HG02610 (cell line): ENCODE data around the gene PDE11A.
A peak's percentile ranks its signal among the peaks of the same experiment; 100 is the strongest.

Experiments used
- ATAC-seq: cut with Tn5 transposase; IDR thresholded peaks from one replicate; pipeline ENCODE4 v1.9.1; 2021; ENCODE audit warnings: mild to moderate bottlenecking, moderate library complexity; ENCODE audit not compliant: unreplicated experiment

Gene PDE11A

DNA sequence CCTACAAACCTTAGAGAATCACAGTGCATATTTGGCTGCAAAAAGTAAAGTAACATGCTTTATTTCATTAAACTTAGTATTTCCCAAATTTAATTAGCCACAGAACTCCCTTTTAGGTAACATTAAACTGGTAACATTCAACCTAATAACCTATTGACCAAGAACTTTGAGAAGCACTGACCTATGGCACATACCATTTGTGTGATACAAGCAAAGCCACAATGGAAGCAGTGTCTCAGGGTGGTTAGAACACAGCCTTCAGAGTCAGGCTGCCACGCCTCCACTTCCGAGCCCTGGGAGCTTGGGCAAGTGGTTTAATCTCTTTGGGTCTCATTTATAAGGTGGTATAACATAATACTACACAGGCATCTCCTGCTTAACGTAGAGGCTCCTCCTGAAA, 301.4 kb downstream of the PDE11A start:
- ATAC-seq: no peak

DNA sequence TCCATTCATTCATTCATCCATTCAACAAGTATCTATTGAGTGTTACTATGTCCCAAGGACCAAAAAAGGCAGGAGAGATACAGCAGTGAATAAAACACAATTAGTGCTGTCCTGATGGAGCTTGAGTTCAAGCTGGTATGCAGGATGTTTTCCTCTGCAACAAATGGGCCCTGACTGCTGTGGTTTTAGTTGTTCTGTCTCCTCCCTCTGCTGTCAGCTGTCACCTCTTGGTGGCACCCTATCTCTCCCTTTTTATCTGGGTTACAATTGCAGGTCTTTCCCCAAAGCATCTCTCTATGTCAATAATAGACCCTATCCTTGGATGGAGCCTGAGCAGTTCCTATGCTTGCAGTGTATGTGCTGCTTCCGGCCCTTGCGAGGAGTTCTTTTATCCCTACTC, 304.8 kb downstream of the PDE11A start:
- no peak for ATAC-seq

DNA sequence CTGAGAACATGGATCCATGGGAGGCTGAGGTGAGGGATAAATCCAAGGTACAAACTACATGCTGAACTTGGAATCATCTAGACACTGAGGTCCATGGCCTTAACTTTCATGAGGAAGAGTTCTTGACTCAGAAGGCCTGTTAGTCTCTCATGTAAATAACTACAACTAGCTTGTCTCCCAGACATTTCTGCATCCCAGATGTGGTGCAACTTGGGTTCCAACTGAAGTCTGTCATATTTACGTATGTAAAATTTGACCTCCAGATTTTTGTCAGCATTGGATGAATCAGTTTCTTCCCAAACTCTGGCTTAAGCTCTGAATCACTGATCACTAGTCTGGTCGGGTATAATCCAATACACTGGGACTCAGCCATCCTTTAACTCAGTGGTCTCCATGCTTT, 306.9 kb downstream of the PDE11A start:
- no peak for ATAC-seq

DNA sequence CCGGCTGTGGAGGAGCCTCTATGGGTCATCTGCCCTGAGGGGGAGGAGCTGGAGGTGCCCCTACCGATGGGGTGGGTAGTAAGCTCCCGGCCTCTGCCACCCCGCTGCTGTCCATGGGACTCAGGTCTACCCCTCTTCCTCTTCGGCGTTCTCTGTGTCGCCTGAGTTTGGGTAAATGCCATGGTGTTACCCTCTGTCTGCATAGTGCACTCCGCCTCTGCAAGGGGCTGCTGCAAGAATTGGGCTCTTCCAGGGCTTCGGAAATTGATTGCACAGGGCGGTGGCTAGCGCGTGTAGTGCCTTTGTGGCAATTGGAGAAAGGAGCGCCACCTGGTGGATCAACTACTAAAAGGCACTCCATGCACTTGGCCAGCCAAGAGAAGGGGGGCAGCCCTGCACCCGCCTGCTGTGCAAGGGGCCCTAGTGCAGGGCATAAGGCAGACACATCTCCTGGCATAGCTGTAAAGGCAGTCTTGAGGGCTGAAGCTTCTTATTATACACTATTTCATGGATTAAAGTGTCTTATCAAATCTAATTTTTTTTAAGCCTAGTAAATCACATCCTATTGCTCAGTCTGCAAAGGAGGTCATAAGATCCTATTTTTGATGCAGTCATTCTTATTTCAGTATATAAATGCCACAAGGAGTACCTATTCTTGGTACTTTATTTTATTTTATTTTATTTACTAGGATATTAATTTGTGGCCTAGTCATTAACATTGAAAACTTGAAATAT, 308.9 kb downstream of the PDE11A start:
- ATAC-seq: peak; percentile 98

DNA sequence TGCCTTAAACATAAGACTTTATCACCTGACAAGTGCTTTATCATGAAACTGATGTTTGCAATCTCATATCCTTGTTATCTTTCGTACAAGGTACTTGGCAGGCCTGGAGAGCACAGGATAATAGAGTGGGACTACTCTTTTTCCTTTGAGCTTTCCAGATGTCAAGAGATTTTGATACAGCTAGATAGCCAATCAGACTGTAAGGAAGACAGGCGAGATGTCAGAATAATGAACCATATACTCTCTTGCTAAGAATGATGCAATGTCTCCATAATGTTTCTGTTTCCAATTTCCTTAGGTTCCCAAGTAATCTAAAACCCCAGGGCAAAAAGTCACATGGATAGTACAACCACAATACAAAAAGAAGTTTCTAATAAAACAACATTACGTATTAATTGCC, 313.1 kb downstream of the PDE11A start:
- no peak for ATAC-seq

DNA sequence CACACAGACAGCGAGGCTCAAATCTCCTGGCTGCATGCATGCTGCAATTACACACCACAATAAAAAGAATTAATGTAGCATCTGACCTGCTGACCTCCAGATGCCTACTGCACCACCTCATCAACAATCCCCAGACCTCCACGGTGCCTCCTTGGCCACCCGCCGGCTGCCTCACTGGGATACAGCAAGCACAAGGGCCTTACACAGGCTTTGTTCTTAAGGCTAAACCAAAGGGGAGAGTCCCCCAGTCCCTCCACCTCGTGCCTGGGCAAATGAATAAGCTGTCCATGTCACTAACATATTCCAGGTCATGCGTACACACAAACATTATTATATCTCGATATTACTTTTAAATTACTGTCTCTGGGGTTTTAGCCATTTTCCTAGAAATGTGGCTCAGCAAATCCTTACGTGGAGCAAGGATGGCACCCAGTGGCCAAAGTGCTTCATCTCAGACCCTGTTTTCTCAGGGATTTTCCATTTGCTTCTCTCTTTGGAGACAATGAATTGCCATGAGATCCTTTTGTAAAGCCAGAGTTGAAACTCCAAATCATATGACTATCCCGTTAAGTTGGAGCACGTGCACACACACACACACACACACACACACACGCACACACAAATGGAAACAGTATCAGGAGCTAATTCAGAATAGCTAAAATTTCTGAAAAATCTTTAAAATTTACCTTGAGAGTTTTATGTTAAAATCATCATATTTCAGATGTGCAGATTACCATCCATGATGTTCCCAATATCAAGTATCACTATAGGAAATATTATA, 313.8 kb downstream of the PDE11A start:
- ATAC-seq: no peak

DNA sequence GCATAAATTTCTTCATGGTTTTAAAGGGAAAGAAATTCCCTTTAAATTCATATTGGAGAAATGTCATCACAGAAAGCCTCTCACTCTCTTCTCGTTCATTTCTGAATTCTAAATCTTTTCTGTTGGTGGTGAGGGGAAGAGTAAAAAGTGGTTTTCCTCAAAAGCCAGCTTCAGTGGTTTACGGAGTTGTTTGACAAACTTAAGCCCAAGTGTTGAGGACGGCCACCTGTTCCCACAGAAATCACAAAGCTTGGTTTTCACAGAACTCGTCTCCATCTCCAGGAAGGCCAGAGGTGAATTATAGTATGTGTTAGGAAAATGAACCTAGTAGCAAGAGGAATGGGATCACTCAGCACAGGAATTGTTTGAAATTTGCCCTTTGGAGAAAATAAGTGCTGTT, 316.2 kb downstream of the PDE11A start:
- no peak for ATAC-seq

DNA sequence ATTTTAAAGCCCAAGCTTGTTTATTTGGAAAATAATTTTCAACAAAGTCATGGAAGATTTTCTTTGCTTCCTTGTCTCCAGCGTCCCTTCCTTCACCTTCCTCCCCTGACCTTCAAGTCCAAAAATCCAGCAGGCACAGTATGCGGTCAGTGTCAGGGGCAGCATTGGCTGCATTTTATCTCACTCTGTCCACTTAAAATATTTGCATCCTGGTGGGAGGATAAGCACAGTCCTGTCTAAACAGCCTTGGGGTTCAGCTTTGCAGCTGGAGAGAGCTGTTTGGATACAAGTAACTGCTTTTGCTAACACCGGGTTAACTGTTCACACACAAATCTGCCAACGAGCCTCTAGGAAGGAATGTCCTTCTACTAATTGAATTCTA, 318.1 kb downstream of the PDE11A start:
- ATAC-seq: no peak

DNA sequence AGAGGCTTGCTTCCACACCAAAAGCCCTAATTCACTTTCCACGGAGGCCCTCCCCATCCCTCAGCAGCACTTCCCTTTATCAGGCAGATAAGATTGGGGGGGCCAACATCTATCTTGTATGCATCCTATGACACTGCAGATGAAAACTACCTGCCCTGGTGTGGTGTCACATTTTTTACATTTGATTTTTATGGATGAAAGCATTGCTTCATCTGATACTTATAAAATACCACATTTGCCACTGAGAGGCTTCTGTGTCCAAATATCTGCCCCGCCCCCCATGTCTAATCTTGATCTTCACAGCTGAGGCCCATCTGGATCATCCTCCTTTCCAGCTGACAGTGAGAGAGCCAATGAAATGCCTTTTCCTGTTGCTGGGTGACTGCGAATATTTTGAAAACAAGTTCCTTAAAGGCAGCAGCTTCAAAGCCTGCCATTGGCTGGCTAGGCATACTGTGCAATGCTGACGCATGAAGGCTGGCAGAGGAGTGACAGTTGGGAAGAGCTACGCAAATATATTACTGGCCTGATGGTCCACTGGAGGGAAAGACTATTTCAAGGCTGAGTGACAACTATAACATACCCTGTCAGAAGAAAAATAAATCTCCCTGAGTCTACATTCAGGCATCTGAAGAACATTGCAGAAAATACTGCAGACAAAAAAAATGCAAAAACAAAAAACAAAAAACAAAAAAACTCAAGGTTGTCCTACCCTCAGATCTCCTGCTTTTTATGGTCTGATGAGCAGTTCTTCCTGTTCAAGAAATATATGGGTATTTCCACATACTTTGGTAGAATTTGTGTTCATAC, 318.7 kb downstream of the PDE11A start:
- no peak for ATAC-seq

DNA sequence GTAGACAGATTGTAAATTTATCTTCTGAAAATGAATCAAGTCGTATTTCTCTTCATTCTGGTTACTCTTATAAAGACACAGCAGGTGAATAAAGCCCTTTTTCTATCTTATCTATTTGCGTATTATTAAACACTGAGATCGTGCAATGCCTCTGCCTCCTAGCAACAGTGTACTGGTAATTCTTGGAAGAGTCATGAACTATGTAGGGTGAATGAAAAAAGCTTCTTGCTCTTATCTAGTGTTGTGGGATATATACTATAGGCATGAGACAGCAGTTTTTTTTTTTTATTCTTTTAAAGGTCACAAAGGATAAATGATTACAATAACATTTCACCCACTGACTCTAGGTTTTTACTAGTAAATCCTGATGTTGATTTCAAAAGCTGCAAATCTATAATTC, 324.2 kb downstream of the PDE11A start:
- no peak for ATAC-seq

DNA sequence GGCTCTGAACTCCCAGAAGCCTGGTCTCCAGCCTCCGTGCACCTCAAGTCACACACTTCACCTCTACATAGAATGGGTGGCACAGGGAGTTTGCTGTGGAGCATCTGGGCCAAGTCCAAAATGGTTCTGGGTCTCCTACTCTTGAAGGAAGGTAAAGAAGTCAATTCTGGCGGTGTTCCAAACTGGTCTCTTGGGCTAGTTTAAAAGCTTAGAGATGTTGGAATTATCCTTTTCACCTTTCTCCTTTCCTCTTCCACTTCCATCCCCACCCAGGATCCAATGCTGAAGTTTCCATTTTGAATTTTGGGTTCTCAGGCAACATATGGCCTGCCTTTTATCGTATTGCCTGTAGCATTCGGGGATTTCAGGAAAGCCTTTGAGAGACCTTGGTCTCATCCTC, 325.2 kb downstream of the PDE11A start:
- no peak for ATAC-seq

DNA sequence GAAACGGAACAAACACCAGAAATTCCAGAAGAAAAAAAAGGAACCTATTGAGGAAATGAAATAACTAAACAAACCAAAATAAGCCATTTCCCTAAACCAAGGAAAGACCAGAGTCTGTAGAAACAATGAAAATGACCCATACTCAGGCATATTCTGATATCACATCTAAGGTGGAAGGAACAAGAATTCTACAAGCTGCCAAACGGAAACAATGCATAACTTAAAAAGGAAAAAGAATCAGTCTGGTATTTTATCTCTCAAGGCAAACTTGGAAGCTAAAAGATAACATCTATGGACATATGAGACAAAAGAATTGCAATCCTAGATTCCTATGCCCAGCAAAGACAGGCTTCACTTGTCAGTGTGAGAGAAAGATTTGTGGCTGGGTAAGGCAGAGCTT, 326.2 kb downstream of the PDE11A start:
- no peak for ATAC-seq

DNA sequence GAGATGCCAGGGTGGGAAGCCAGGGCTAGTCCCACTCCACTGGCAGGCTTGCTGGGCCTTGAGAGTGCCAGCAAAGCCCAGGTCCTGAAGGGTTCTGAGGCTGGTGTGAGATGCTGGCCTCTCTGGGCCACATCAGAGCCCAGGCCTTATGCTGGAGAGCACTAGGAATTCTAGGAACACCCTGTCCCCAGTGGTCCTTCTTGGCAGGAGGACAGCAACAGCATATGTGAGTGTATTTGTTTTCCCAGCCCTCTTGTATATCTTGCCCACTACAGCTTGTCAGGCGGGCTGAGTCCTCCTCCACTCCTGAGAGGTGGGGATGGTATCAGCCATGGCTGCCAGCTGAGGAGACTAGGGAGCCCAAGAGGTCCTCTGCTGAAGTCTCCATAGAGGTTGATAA, 327.0 kb downstream of the PDE11A start:
- ATAC-seq: no peak

DNA sequence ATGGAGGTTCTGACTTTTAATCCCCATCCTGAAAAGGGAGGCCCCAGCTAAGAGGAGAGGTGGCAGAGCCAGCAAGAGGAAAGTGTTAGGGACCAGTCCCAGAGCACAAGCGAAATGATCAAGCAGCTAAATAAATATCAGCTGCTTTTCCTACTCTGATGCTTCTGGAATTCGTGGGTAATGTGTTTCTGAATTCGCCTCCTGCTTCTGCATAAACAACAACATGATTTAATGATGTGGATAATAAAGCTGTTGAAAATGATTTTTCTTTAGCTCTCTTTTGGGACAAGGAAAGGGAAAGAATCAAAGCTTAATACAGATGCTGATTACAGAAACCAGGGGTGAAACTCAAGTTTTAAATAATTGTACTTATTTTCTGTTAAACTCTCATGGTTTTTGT, 329.7 kb downstream of the PDE11A start:
- ATAC-seq: no peak

DNA sequence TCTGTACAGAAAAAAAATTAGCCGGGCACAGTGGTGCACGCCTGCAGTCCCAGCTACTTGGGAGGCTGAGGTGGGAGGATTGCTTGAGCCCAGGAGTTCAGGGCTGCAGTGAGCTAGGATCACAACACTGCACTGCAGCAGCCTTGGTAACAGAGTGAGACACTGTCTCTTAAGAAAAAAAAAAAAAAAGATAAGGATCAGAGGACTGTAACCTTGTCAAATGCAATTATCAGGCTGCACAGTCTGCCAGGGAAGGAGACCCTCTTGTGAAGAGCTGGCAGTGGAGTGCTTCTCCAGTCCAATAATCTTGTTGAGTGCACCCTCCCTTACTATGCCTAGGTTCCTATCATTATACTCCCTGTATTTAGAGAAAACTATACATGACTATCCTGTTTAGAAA, 330.7 kb downstream of the PDE11A start:
- no peak for ATAC-seq

DNA sequence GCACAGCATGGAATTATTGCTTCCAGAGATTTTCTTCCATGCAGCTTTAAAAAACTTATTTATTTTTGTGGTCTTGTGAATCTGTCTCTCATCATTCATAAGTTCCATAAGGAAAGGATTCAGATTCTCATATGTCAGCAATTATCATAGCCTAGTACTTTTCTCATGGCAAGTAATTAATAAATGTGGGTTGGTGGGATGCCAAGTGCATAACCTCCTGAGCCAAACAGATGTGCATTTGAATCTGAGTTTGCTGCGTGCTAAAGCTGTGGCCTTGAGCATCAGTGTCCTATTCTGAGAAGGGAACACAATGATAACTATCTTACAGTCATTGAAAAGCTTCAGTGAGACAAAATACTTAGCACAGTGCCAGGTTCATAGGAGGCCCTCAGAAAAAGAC, 331.9 kb downstream of the PDE11A start:
- ATAC-seq: no peak

DNA sequence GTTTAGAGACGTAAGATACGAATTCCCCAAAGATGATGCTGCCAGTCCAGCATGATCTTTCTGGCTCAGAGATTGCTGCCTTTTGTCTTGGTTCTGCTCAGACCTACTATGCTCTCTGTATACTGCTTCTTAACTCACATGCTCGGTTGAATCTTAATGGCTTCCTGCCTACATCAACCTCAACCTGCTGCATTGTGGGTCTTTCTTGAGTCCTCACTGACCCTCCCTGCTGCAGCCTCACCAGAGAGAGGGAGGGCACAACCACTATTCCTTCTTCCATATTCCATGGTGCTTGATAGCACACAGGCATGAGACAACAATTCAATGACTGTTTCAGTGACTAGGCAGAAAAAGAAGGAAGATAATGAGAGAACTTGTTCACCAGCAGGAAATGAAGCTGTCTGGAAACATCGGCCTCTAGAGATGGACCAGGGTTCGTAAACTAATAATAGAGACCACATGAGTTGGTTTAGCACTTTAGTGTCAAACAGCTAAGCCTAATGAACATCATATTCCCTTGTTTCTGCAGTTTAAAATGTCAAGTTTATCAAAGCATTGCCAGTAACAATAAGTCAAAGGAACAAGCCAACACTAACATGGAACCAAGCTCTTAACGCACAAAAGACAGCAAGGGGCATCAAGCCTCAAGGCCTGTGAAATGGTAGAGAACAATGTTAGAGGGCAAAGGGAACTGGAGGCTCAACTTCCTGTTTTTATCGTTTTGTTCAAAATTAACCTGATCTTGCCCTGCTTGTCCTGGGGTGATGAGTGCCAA, 333.9 kb downstream of the PDE11A start:
- no peak for ATAC-seq

DNA sequence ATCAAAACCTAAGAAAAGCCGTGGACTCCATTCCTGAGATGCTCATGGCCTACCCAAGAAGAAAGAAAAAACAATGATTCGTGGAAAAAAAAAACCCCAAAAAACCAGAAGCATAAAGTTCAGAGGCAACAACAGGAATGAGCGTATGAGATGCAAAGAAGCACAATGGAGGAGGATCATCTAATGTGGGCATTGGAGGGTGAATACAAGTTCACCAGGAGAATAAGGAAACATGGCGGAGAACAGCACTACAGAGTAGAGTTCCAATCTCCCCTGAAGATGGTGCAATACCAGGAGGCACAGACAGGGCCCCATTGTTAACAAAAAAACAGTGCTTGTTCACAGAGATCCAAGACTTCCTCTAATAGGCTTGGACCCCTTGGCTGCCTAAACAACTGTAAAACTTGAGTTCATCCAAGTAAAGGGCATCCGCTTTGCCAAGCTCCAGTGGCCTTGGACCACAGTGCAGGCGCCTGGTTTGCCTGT, 337.2 kb downstream of the PDE11A start:
- no peak for ATAC-seq

DNA sequence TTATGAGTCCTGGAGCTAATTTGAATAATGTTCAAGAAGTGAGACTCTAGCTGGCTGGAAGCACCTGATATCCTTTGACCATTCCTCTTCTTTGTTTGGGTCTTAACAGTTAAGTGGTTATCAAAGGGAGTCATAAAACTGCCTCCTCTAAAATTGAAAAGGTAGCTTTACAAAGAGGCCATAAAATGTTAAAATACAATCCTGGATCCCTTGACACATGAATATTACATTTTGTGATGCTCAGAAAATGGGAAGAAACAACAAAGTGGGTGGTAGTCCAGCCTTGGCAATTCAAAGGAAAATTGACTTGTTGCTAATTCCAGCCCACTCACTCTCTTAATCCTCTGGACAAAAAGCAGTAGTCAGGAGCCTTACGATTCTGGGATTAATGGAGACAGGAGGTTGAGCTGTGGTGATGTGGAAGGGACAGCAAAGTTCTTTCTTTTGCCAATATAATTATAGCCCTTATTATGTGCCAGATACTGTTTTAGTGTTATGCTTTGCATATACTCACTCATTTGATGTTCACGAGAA, 339.2 kb downstream of the PDE11A start:
- ATAC-seq: no peak

DNA sequence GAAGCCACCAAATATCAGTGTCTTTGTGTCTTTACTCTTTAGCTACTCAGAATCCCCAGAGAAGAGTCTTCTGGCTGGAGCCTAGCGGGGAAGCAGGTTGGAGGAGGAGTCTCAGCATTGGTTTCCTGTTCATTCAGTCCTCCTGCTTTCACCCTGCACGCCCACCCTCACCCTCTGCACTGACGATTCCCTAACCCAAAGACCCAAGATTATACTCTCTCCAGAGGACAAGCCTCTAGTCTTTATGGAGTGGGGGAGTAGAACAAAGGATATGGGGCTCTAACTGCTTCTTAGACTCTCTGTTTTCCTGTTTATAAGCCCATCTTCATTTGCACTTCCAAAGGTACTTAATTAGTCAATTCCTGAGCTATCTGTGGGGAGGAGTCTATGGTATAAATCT, 341.2 kb downstream of the PDE11A start:
- no peak for ATAC-seq

DNA sequence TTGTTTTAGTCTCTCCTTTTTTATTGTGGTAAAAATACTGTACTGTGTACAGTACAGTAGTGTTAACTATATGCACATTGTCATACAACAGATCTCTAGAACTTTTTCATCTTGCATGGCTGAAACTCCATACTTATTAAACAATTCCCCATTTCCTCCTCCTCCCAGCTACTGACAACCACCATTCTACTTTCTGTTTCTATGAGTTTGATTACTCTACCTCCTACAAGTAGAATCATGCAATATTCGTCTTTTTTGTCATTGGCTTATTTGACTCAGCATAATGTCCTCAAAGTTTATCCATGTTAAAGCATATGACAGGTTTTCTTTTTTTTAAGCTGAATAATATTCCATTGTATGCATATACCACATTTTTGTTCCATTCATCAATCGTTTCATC, 341.8 kb downstream of the PDE11A start:
- no peak for ATAC-seq
